ENCODE results near the gene TUT1.

DNA sequence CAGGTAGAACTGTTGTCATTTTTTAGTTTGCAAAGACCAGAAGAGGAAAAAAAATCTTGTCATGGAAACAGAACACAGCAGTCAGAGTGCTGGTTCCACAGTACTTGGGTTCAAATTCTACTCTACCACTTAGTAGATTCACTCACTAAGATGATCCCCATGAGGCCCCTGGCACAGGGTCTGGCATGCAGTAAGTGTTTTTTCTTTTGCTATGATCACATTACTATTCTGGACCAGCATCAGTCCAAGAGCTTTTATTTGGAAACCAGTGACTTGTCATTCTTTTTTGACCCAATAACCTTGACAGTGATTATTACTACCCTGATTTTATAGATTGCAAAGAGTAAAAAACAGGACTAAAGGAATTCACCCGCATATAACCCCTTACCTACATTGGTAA is 21.7 kb downstream of the TUT1 start:
- TF ChIP-seq POLR2A (IDR thresholded peaks at IDR 0.05): no peak
- TF ChIP-seq, protein P1, sequence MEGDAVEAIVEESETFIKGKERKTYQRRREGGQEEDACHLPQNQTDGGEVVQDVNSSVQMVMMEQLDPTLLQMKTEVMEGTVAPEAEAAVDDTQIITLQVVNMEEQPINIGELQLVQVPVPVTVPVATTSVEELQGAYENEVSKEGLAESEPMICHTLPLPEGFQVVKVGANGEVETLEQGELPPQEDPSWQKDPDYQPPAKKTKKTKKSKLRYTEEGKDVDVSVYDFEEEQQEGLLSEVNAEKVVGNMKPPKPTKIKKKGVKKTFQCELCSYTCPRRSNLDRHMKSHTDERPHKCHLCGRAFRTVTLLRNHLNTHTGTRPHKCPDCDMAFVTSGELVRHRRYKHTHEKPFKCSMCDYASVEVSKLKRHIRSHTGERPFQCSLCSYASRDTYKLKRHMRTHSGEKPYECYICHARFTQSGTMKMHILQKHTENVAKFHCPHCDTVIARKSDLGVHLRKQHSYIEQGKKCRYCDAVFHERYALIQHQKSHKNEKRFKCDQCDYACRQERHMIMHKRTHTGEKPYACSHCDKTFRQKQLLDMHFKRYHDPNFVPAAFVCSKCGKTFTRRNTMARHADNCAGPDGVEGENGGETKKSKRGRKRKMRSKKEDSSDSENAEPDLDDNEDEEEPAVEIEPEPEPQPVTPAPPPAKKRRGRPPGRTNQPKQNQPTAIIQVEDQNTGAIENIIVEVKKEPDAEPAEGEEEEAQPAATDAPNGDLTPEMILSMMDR (IDR thresholded peaks at IDR 0.05): no peak
- no peak for TF ChIP-seq EP300 (IDR thresholded peaks at IDR 0.05)
